LoVo (cell line): Measurements from ENCODE around the gene CES3.
A peak's percentile ranks its signal among the peaks of the same experiment; 100 is the strongest.
"Not testable (repeated sequence)": the region's sequence is repeated elsewhere in the genome, so short reads cannot be mapped to it uniquely, and the experiment has no call there.

ENCODE experiments used
- DNase-seq: peaks from one replicate; pipeline ENCODE4 v3.0.0-alpha.2; 2016; ENCODE audit warnings: low spot score

Gene CES3

DNA sequence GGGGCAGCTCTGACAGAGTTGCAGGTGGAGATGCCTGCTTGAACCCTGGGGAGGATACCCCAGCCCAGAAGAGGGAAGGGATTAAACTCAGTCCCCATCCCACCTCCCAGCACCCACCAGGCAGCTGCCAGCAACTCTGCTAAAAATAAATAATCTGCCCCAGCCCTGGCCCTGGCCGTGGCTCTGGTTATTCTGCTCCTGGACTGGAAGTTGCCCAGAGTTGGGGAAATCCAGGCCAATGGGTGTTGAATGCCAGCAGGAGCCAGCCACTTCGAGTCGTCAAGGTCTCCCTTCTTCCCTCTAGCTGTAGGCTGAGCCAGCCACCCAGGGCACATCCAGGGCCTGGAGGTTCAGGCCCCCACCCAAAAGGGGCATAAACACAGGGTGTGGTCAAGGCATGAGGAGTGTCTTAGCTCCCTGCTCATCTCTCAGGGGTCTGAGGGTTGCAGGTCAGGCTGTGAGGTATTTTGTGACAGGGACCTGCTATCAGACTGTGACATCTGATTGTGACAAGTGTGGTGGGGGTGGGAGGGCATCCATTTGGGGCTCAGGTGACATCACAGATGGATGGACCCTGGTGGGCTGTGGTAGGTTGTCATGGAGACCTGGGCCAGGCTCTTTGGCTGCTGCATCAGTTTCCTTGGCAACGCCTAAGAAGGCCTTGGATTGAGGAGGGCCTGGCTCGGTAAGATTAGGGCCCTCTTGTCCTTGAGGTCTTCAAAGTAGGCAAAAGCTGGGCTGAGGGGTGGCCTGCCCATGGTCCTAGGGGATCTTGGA lies 34.7 kb upstream of the CES3 start:
- DNase-seq: no peak

DNA sequence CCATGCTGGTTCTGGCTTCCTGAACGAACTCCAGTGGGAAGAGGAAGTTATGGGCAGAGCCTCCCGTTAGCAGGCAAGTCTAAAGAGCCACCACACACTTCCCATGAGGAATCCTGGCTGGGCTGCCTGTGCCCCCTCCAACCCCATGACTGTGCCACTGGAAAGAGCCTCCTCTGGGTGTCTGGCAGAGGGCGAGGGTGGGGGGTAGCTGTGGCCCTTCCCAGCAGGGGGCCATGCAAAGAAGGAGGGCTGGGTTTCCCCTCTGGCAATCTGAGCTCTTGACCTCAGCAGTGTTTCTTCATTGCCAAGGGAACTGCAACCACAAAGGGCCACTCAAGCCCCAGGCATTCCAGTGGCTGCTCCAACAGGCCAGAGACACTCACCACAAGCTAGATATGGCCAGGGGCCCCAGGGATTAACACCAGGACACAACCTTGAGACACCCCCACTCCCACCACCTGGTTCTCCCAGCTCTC lies 34.1 kb upstream of the CES3 start:
- peak; percentile 43 for DNase-seq

DNA sequence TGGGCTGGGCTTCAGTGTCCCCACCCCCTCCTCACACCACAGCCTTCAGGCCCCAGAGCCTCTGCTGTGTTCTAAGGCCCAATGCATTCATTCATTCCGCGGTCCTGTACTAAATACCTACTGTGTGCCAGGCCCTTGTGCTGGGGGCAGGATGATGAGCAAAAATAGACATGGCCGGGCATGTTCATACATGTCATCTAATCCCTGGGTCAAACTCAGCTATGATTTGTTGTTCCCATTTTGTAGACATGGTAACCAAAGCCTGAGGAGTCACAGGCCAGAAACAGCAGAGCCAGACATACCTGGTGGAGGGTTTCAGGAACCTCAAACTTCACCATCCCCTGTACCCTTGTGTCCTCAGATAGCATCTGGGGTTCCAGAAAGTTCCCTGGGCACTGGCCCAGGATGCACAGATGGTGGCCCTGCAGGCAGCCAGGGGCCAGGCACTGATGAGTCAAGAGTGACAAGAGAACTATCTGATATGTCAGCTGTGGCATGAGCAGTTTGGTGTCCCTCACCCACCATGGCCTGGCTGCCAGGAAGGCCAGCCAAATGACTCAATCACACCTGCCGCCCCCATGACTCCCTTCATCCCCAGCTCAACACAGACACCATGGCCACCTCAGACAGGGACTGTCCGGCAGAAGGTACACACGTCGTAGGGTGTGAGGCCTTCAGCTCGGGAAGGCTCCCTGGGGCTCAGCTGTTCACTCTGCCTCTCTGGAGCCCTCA lies 33.0 kb upstream of the CES3 start:
- DNase-seq: no peak

DNA sequence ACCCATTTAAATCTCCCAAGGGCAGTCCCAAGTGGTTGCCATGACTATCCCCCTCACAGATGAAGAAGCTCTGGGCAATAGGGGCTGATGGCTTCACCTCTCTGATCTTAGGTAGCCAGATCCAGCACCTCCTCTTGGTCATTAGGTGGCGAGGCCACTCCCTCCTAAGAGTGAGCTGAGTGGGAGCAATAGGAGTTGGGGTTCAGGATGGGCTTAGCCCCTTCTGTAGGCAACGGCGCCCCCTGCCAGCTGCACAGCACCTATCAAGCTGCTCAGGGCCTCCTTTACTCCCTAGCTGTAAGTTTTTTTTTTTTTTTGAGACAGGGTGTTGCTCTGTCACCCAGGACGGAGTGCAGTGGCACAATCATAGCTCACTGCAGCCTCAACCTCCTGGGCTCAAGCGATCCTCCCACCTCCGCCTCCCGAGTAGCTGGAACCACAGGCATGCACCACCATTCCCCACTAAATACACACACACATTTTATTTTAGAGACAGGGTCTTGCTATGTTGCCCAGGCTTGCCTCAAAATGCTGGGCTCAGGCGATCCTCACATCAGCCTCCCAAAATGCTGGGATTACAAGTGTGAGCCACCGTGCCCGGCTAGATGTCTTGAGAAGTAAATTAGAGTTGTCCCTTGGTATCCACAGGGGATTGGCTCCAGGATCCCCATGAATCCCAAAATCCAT lies 32.2 kb upstream of the CES3 start:
- DNase-seq: no peak

DNA sequence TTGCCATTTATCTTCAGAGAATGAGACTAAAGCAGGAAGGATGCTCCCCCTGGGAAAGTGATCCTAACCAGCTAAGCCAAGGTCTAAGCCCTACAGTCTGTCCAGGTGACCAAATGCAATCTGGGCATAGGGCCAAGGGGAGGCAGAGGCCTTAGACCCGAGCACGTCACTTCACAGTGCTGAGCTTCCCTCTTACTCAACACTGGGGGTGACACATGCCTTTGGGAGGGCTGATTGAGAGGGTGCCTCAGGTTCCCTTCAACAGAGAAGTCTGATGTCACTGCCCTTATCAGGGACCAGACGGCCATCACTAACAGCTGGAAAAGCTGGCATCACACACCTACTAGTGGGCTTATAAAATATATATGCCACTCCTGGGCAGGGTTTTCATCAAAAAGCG lies 30.9 kb upstream of the CES3 start:
- peak; percentile 18 for DNase-seq

DNA sequence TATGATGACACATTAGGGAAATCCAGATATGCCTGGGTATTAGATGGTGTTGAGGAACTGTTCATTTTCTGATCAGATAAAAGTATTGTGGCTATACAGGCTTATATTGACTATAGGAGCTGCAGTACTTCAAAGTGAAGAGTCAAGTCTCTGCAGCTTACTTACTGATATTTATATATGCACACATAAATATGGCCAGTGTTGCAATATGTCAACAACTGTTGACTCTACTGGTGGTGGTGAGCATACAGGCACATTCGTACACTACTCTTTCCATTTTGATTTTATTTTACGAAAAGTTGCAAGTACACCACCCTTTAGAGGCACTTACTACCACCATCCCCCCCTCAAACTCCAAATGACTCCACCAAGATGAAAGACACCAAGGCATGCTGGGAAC lies 29.4 kb upstream of the CES3 start:
- no peak for DNase-seq

DNA sequence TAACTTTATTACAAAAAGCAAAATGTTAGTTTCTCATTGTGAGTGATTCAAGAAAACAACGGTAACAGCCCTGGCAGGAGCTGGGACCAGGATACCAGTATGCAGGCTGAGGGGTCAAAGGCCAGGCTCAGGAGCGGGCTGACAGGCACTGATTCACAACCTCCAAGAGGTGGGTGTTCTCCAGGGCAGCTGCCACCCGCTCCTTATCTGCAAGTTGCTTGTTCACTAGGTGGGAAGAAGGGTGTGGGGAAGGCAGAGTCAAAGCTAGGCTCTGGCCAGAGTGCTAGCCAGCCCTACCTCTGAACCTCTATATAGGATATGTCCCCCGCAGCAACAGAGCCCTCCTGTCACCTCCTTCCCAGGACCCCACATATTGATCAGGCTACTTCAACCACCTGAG lies 29.0 kb upstream of the CES3 start:
- DNase-seq: no peak

DNA sequence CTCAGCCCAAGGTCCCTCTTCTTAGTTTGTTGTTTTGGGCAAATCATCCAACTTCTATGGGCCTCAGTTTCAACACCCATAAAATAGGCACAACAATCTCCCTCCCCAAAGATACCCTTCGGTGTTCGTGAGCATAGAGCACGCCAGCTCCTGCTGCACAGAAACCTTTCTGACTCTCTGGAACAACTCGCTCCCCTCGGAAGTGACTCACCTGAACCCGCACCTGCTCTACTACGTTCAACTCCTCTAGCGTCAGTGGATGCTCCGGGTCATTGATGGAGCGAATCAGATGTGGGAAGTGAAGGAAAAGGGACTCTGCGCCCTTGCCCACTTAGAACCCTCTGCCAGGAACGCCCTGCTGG lies 27.3 kb upstream of the CES3 start:
- DNase-seq: peak; percentile 29

DNA sequence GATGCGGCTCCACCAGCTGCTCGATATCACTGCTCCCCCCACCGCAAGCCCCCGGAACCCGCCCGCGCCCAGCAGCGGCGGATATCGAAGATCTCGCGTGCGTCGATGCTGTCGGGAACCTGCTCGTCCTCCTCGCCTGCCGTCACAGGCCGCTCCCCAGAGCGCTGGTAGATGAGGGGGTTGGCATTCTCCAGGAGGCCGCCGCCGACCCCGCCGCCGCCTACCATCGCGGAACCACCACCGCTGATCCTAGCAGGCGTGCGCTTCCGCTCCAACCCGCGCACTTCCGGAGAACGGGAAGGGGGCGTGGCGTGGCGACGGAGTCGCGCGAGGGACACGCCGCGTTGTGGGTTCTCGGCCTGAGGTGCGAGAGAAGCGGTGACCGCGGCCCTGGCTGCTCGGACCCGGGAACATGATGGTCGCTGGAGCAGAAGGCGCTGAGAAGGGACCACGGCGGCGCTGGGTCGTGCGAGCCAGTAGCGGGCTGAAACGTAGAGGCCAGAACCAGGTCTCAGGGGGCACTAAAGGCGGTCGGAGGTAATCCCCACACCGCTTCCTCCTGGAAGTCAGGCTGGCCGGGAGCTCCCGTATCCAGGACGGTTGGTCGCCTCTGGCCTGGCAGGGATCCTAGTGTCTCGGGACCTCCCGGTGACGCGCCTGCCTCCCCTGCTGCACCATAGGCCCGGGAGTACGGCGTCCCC lies 26.8 kb upstream of the CES3 start, which contains the start of gene CIAO2B:
CIAO2B (minus strand) TSS at position 265 of the 701 bp plus-strand sequence; CDS start at position 227, 38 bp downstream.
- DNase-seq: peak; percentile 88

DNA sequence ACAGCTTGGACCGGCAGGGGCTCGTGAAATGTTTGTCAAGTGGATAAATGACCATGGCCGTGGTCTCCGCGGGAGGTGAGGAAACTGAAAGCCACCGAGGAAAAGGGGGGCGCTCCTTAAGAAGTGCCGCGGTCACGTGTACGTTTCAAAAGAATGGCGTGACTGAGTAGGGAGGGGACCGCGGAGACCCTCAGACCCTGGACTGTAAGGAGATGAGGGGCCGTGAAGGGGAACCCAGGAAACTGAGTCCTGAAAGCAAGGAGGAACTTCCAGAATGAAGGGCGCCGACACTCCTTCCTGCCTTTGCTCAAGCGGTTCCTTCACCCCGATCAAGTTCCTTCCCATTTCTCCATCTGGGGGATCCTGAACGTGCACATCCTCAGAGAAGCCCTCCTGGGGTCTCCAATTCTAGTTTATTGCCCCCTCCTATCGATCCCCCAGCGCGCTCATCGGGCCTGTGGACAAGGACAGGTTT lies 26.2 kb upstream of the CES3 start:
- not testable (repeated sequence) for DNase-seq

DNA sequence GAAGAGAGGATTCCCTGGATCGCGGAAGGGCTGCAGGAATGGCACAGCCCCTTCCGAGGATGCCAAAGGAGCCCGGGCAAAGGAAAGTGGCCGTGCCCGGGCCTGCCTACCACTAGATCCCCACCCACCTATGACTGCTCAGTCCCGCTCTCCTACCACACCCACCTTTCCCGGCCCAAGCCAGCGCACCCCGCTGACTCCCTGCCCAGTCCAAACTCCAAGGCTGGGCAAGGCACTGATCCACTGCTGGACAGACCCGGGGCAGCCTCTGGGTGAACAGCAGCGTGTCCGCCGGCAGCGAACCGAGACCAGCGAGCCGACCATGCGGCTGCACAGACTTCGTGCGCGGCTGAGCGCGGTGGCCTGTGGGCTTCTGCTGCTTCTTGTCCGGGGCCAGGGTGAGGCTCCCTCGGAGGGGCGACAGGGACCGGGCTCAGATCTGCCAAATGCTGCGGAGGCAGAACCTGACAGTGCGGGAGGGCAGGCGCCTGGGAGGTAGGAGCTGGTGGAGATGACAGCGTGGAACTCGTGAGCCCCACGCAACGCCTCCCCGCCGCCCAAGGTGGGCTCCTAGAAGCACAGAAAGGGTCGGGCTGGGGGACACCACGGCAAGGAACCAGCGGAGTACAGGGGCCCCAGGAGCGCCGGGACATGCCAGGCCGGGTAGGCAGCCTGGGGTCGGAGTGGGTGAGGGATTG lies 25.6 kb upstream of the CES3 start, which contains the start of gene CES2:
CES2 (plus strand) TSS at position 203 of the 698 bp plus-strand sequence; CDS start at position 323, 120 bp downstream.
- DNase-seq: peak; percentile 79

DNA sequence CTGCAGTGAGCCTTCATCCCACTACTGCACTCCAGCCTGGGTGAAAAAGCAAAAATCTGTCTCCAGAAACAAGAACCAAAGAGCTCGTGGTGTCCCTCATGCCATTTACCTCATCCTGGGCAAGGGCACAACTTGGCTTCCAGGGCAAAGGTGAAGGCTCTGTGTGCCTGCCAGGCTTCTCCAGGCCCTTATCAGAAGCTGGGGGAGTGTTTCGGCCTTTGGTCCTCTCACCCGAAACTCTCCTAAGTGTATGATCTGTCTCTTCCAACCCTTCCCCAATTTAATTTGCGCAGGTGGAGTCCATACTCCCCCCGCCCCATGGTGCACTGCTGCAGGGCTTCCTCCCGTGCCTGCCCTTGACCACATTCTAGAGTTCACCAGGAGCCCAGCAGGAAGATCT lies 24.6 kb upstream of the CES3 start:
- DNase-seq: no peak

DNA sequence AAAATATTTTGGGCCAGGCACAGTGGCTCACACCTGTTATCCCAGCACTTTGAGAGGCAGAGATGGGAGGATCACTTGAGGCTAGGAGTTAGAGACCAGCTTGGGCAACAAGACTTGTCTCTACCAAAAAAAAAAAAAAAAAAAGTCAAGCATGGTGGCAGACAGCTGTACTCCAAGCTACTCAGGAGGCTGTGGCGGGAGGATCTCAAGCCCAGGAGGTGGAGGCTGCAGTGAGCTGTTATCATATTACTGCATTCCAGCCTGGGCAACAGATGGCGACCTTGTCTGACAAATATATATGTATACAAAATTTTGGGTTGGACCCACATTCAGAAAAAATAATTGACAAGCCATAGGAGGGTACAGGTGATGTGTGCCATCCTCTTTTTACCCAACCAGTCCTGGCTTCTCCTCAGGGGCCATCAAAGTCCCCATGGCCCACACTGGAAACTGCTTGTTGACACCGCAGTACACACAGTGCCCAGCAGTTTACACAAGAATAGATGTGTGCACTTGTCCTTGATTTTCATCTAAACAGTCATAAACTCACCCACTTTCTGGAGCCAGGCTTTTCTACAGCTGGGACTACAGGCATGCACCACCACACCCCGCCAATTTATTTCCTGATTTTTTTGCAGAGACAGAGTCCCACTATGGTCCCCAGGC lies 24.0 kb upstream of the CES3 start:
- DNase-seq: no peak

DNA sequence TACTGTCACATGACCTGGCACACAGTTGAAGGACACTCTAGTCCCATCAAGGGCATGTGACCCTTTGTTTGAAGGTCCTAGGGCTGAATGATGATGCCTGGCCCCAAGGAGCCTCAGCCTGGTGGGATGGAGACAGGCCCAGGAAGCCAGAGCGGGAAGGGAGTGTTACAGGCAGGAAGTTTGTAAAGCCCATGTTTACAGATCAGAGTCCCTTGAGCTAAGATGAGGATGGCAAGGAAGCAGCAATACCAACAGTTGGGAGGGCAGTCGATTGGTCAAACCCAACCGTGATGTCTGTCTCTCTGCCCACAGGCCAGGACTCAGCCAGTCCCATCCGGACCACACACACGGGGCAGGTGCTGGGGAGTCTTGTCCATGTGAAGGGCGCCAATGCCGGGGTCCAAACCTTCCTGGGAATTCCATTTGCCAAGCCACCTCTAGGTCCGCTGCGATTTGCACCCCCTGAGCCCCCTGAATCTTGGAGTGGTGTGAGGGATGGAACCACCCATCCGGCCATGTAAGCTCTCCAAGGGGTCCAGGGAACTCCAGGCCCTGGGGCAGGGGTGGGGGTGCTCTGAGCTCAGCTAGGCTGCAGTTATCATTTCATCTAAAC lies 23.2 kb upstream of the CES3 start:
- DNase-seq: no peak

DNA sequence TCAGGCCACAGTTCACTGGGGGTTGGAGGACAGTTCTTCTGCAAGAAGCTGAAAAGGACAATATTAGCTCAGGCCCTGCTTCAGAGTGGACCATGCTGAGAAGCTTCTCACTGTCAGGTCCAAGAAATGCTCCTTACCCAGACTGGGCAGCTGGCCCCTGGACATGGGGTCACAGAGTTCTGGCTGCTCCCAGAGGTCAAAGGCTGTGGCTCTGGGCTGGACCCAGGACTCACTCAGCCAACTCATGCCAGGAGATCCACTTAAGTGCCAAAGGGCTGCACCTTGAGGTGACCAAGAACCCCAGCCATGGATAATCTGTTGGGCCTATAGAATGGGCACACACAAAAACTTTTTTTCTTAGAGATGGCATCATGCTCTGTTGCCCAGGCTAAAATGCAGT lies 21.7 kb upstream of the CES3 start:
- DNase-seq: no peak

DNA sequence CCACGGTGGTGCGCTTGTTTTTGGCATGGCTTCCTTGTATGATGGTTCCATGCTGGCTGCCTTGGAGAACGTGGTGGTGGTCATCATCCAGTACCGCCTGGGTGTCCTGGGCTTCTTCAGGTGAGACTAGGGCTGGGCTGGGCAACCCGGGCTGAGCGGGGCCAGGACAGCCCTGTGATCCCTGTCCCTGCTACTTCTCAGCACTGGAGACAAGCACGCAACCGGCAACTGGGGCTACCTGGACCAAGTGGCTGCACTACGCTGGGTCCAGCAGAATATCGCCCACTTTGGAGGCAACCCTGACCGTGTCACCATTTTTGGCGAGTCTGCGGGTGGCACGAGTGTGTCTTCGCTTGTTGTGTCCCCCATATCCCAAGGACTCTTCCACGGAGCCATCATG lies 20.8 kb upstream of the CES3 start:
- DNase-seq: no peak

DNA sequence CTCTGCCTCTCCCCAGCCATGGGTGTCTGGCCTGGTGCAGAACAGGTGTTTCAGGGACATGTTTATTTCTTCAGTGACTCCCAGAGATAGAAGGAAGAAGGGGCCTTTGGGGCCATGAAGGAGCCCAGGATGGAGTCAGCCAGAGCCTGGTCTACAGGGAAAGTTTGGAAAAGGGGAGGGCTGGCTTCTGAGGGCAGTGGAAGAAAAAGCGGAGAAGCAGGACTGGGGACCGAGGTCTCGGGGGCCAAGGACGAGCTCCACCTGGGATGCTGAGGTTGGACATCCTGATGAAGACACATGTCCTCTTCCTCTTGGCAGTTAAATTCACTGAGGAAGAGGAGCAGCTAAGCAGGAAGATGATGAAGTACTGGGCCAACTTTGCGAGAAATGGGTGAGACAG lies 18.1 kb upstream of the CES3 start:
- DNase-seq: no peak

DNA sequence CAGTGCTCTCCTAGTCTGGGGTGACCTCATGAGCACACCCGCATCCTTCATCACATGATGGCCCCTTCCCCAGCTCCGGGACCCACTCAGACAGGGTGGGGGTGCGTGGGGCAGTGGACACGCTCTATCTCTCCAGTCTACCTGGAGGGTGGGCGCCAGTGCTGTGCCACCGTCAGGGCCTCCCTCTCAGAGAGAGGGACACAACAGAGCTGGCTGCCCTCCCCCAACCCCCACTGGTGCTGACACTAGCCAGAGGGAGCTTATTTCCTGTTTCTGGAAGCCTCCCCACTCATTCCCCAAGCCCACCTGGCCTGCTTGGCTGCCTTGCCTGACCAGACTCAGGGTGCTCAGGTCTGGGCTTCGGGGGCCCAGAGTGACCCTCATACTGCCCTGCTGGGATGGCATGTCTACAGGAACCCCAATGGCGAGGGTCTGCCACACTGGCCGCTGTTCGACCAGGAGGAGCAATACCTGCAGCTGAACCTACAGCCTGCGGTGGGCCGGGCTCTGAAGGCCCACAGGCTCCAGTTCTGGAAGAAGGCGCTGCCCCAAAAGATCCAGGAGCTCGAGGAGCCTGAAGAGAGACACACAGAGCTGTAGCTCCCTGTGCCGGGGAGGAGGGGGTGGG lies 17.5 kb upstream of the CES3 start:
- no peak for DNase-seq

DNA sequence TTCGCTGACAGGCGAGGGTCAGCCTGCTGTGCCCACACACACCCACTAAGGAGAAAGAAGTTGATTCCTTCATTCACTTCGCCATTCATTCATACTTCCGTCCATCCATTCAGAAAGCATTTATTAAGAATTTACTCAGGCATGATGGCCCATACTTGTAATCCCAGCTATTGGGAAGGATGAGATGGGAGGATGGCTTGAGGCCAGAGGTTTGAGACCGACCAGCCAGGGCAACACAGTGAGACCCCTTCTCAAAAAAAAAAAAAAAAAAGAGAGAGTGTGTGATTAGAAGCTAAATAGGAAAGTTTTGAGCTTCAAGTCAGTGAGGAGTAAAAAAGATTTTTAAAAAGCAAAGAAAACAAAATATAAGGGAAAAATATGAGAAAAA lies 17.0 kb upstream of the CES3 start:
- DNase-seq: no peak

DNA sequence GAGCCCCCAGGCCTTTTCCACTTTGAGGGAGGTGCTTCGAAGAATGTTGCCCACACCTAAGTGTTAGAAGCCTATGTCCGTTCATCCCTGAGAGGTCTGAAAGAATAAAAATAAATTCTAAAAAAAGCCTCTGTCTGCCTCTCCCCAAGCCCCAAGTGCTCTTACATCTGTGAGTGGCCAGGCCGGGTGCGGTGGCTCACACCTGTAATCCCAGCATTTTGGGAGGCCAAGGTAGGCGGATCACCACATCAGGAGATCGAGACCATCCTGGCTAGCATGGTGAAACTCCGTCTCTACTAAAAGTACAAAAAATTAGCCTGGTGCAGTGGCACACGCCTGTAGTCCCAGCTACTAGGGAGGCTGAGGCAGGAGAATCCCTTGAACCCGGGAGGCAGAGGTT lies 16.1 kb upstream of the CES3 start:
- not testable (repeated sequence) for DNase-seq
